Gastroesophageal sphincter (tissue), 3 donors: ENCODE results near the gene CPXM2.

Experiments
- CTCF ChIP-seq, 4 experiments: fragments of 200-600 bp in 2 of 4; fragments of 450-650 bp in 2 of 4; sonication (generic) in 1 of 4; IDR thresholded peaks; one replicate each; pipeline ENCODE4 v1.5.1; 2017 to 2019; ENCODE audit warnings: antibody characterized with exemption in 4 of 4, mild to moderate bottlenecking in 2 of 4, moderate library complexity in 2 of 4
- POLR2A ChIP-seq, 2 donors: fragments of 450-650 bp; IDR thresholded peaks; one replicate each; pipeline ENCODE4 v1.6.1; 2017; ENCODE audit warnings: antibody characterized with exemption in 2 of 2, mild to moderate bottlenecking in 2 of 2, moderate library complexity in 1 of 2
- POLR2AphosphoS5 ChIP-seq: sonication (generic); formaldehyde crosslinking; IDR thresholded peaks from one replicate; pipeline ENCODE4 v1.6.1; 2017; ENCODE audit warnings: antibody characterized with exemption

- TF ChIP-seq CTCF (IDR thresholded peaks at IDR 0.05) (no peak), POLR2A (IDR thresholded peaks at IDR 0.05) (no peak), POLR2AphosphoS5 (no peak)
These were observed 20.9 kb upstream of the CPXM2 start for GRCh38 chr10:123912466-123912865.
